ENCODE measurements around the gene AUTS2. TPM values are rescaled to one million over a fixed set of nuclear protein-coding genes. Genes with fewer than 3 reads are reported as not detected.

Gene AUTS2
- total and polyA plus RNA-seq, 2 experiments from 2014 or later, result 32.0 to 91.0 TPM

- H3K4me1 ChIP-seq (ENCODE audit: insufficient read depth), result peaks cover 5% of the 10 kb centered on the region; the same call in 1 of the 2 replicates
Observed at GRCh38 chr7:70131817-70132216, 533.5 kb downstream of the AUTS2 start.

More at GRCh38 chr7:70131817-70132216, 533.5 kb downstream of the AUTS2 start:
- DNase-seq (ENCODE audit: low spot score) (no peak), ATAC-seq (no peak)
- Mint-ChIP-seq H3K27ac (no peak overlapping the region), H3K9me3 (no peaks in the 10 kb centered on the region), H3K4me3 (no peak overlapping the region), H3K27me3 (ENCODE audit: insufficient read depth, low read depth, poor library complexity) (peaks cover 1% of the 10 kb centered on the region), H3K36me3 (ENCODE audit: low read depth) (no peaks in the 10 kb centered on the region), H3K4me1 (peaks cover 25% of the 10 kb centered on the region)
- H3K4me2 ChIP-seq, result no peak overlapping the region
- H3F3A ChIP-seq (replicated peaks; ENCODE audit: low read depth), result no peaks in the 10 kb centered on the region
- H4K20me1 ChIP-seq (replicated peaks; ENCODE audit: insufficient read depth), result no peaks in the 10 kb centered on the region
- no peaks in the 10 kb centered on the region for H3K36me3 ChIP-seq (ENCODE audit: insufficient read depth)
- no peak overlapping the region for H3K27ac ChIP-seq (ENCODE audit: low read depth)
- H3K9me2 ChIP-seq (ENCODE audit: insufficient read depth), result no peaks in the 10 kb centered on the region
- H2AFZ ChIP-seq, result no peak overlapping the region
- no peaks in the 10 kb centered on the region for H3K27me3 ChIP-seq (ENCODE audit: insufficient read depth)
- TF ChIP-seq ZNF331 (CRISPR knock-in tag; IDR thresholded peaks at IDR 0.05; ENCODE audit: low read depth) (no peak), JUNB (IDR thresholded peaks at IDR 0.05; ENCODE audit: unreplicated experiment) (no peak), NANOG (IDR thresholded peaks at IDR 0.05; ENCODE audit: borderline replicate concordance) (no peak), POLR2AphosphoS5 (IDR thresholded peaks at IDR 0.05; ENCODE audit: low read depth) (no peak), ZNF462 (CRISPR knock-in tag; IDR thresholded peaks at IDR 0.05) (no peak)
- H3K79me2 ChIP-seq (replicated peaks; ENCODE audit: insufficient read depth), result no peaks in the 10 kb centered on the region
- H3K4me3 ChIP-seq, result no peak overlapping the region

Data from GM23338 (cell line).